HCT116 (cell line): Measurements from ENCODE around the gene XAGE2. TPM values are rescaled to one million over a fixed set of nuclear protein-coding genes. Genes with fewer than 3 reads are reported as not detected.

Experiments
- ATAC-seq: fragments of 200-7000 bp; cut with Tn5 transposase; 2 replicates; pipeline ENCODE4 v1.9.1; 2020; ENCODE audit warnings: mild to moderate bottlenecking, moderate library complexity
- BruUV-seq: library from RNA; stranded (reverse); fragments of 400-500 nt; replicated peaks from 2 replicates; lab custom pipeline; 2021; lab: Mats Ljungman, UMichigan
- CTCF ChIA-PET: fragments of 300-600 bp; sonication (Branson Sonifier 250); formaldehyde crosslinking; loops from one replicate; lab custom pipeline; 2021; ENCODE audit warnings: antibody characterized with exemption; lab: Charles Lee
- POLR2A ChIA-PET: fragments of 300-600, 350-600 bp; sonication (Branson Sonifier 250); formaldehyde crosslinking; loops from one replicate; lab custom pipeline; 2021; ENCODE audit warnings: antibody characterized with exemption; lab: Charles Lee
- RAD21 ChIA-PET, 2 experiments: fragments of 300-600 bp; sonication (Branson Sonifier 250); formaldehyde crosslinking; loops; one replicate each; lab custom pipeline; 2023; ENCODE audit warnings: low total read pairs in 2 of 2; ENCODE audit not compliant: uncharacterized antibody in 2 of 2, unreplicated experiment in 2 of 2, low non-redundant PET in 1 of 2; lab: Charles Lee
- DNase-seq: peaks from one replicate; pipeline ENCODE4 v3.0.0-alpha.2; 2010; ENCODE audit warnings: low read depth, low spot score
- H2AFZ ChIP-seq: fragments of 200-600 bp; shearing (Covaris generic), sonication (generic); 2 replicates; pipeline ENCODE4 v1.6.1; 2017; ENCODE audit warnings: low read depth, mixed run types, mixed read lengths, antibody characterized with exemption, low read length; ENCODE audit not compliant: poor library complexity, severe bottlenecking
- H3K27ac ChIP-seq: 2 replicates; pipeline ENCODE4 v1.5.1; 2012; ENCODE audit warnings: low read depth, low read length
- H3K27me3 ChIP-seq: fragments of 200-600 bp; sonication (generic); 2 replicates; pipeline ENCODE4 v1.6.1; 2016; ENCODE audit warnings: mixed run types, low read length, mixed read lengths; ENCODE audit not compliant: insufficient read depth
- H3K36me3 ChIP-seq, 2 experiments: fragments of 200-500 bp in 1 of 2; fragments of 200-600 bp in 1 of 2; sonication (Bioruptor generic) in 1 of 2; sonication (generic) in 1 of 2; 2 replicates each; pipeline versions ENCODE4 v1.5.1 to v1.6.1; 2014 to 2016; ENCODE audit warnings: low read length in 2 of 2, inconsistent platforms in 1 of 2, mixed read lengths in 1 of 2, mixed run types in 1 of 2; ENCODE audit not compliant: insufficient read depth in 2 of 2, control insufficient read depth in 1 of 2
- H3K4me1 ChIP-seq, 2 experiments: fragments of 200-600 bp in 1 of 2; sonication (generic) in 1 of 2; 2 replicates each; pipeline versions ENCODE4 v1.5.1 to v1.6.1; 2012 to 2017; ENCODE audit warnings: low read length in 2 of 2, inconsistent platforms in 1 of 2, mild to moderate bottlenecking in 1 of 2, mixed read lengths in 1 of 2, mixed run types in 1 of 2, moderate library complexity in 1 of 2; ENCODE audit not compliant: insufficient read depth in 2 of 2, control insufficient read depth in 1 of 2
- H3K4me2 ChIP-seq: fragments of 200-600 bp; sonication (generic); 2 replicates; pipeline ENCODE4 v1.6.1; 2017; ENCODE audit warnings: mixed run types, low read length, mixed read lengths
- H3K4me3 ChIP-seq, 2 experiments: fragments of 200-600 bp in 1 of 2; sonication (generic) in 1 of 2; replicated peaks in 1 of 2; 2 replicates each; pipeline ENCODE4 v1.5.1; 2011 to 2016; ENCODE audit warnings: low read length in 2 of 2, control low read depth in 1 of 2, low read depth in 1 of 2, mild to moderate bottlenecking in 1 of 2, mixed read lengths in 1 of 2, mixed run types in 1 of 2
- H3K79me2 ChIP-seq: fragments of 200-600 bp; sonication (generic); 2 replicates; pipeline ENCODE4 v1.6.1; 2017; ENCODE audit warnings: mild to moderate bottlenecking, mixed run types, low read length, moderate library complexity, mixed read lengths; ENCODE audit not compliant: insufficient read depth
- H3K9ac ChIP-seq: fragments of 200-600 bp; sonication (generic); 2 replicates; pipeline ENCODE4 v1.6.1; 2016; ENCODE audit warnings: low read length, mixed read lengths
- H3K9me2 ChIP-seq: fragments of 200-600 bp; sonication (generic), shearing (Covaris generic); 2 replicates; pipeline ENCODE4 v1.6.1; 2017; ENCODE audit warnings: mixed run types, mild to moderate bottlenecking, moderate library complexity; ENCODE audit not compliant: insufficient read depth
- H3K9me3 ChIP-seq, 2 experiments: fragments of 200-500 bp in 1 of 2; fragments of 200-600 bp in 1 of 2; sonication (Bioruptor generic) in 1 of 2; sonication (generic) in 1 of 2; 2 replicates each; pipeline ENCODE4 v1.6.1; 2014 to 2017; ENCODE audit warnings: low read length in 2 of 2, mixed read lengths in 2 of 2, inconsistent platforms in 1 of 2, low read depth in 1 of 2, mild to moderate bottlenecking in 1 of 2, mixed run types in 1 of 2, moderate library complexity in 1 of 2; ENCODE audit not compliant: control insufficient read depth in 1 of 2, insufficient read depth in 1 of 2
- H4K20me1 ChIP-seq: fragments of 200-600 bp; sonication (generic), shearing (Covaris generic); 2 replicates; pipeline ENCODE4 v1.6.1; 2017; ENCODE audit warnings: mixed run types, mild to moderate bottlenecking, moderate library complexity; ENCODE audit not compliant: insufficient read depth
- CBX3 ChIP-seq: IDR thresholded peaks from 2 replicates; pipeline ENCODE4 v1.6.1; 2012; ENCODE audit warnings: low read depth
- CEBPB ChIP-seq: IDR thresholded peaks from 2 replicates; pipeline ENCODE4 v1.6.1; 2012; ENCODE audit warnings: low read depth
- CTCF ChIP-seq, 3 experiments: fragments of 200-600 bp in 1 of 3; sonication (generic) in 1 of 3; IDR thresholded peaks in 2 of 3; conservative IDR thresholded peaks in 1 of 3; 2 replicates each; pipeline ENCODE4 v1.5.1; 2012 to 2017; ENCODE audit warnings: low read depth in 2 of 3, low read length in 2 of 3, antibody characterized with exemption in 1 of 3, borderline replicate concordance in 1 of 3, control low read depth in 1 of 3, mild to moderate bottlenecking in 1 of 3, mixed read lengths in 1 of 3, mixed run types in 1 of 3, moderate library complexity in 1 of 3; ENCODE audit not compliant: insufficient read depth in 1 of 3
- EGR1 ChIP-seq: IDR thresholded peaks from 2 replicates; pipeline ENCODE4 v1.6.1; 2012; ENCODE audit warnings: low read depth
- ELF1 ChIP-seq: IDR thresholded peaks from 2 replicates; pipeline ENCODE4 v1.6.1; 2012; ENCODE audit warnings: low read depth, borderline replicate concordance
- EZH2 ChIP-seq: fragments of 200-600 bp; sonication (generic); IDR thresholded peaks from 2 replicates; pipeline ENCODE4 v1.6.1; 2017; ENCODE audit warnings: antibody characterized with exemption, mixed run types
- EZH2phosphoT487 ChIP-seq: fragments of 200-600 bp; IDR thresholded peaks from 2 replicates; pipeline ENCODE4 v1.6.1; 2018; ENCODE audit warnings: antibody characterized with exemption, borderline replicate concordance
- FOSL1 ChIP-seq: IDR thresholded peaks from 2 replicates; pipeline ENCODE4 v1.6.1; 2012; ENCODE audit warnings: low read depth
- RAD21 ChIP-seq: IDR thresholded peaks from 2 replicates; pipeline ENCODE4 v1.6.1; 2012; ENCODE audit warnings: low read depth, mild to moderate bottlenecking
- REST ChIP-seq: IDR thresholded peaks from 2 replicates; pipeline ENCODE4 v1.6.1; 2012; ENCODE audit warnings: low read depth
- SIN3A ChIP-seq: IDR thresholded peaks from 2 replicates; pipeline ENCODE4 v1.6.1; 2012; ENCODE audit warnings: low read depth
- SP1 ChIP-seq: IDR thresholded peaks from 2 replicates; pipeline ENCODE4 v1.6.1; 2012; ENCODE audit warnings: low read depth
- TCF7L2 ChIP-seq: IDR thresholded peaks from 2 replicates; pipeline ENCODE4 v1.7.0; 2011; ENCODE audit warnings: borderline replicate concordance, inconsistent platforms; ENCODE audit not compliant: insufficient read depth, insufficient read length; ENCODE audit errors: extremely low read depth
- YY1 ChIP-seq: IDR thresholded peaks from 2 replicates; pipeline ENCODE4 v1.6.1; 2011; ENCODE audit warnings: low read length, low read depth, moderate library complexity, mild to moderate bottlenecking; ENCODE audit not compliant: insufficient replicate concordance; ENCODE audit errors: extremely low read depth
- ZFX ChIP-seq: fragments of 450-650 bp; IDR thresholded peaks from 2 replicates; pipeline ENCODE4 v1.6.1; 2017
- intact Hi-C: fragments of 100-400 bp; cut with micrococcal nuclease; formaldehyde crosslinking; loops from 2 replicates; pipeline ENCODE4 v1.10.0; 2022
- total RNA-seq: library from RNA; stranded (reverse); gene quantifications from one replicate; pipeline ENCODE4 v1.2.1, GENCODE V29; 2021; ENCODE audit not compliant: unreplicated experiment

The XAGE2 gene
- total RNA-seq, 1 experiment from 2014 or later, result not detected

- no peak for TF ChIP-seq REST
- no peak for TF ChIP-seq CEBPB
- no peak for TF ChIP-seq EZH2phosphoT487
- no peak for TF ChIP-seq RAD21
- no peak for TF ChIP-seq SIN3A
- no peak for TF ChIP-seq CBX3
- TF ChIP-seq FOSL1, result no peak
- TF ChIP-seq ELF1, result no peak
Observed at GRCh38 chrX:52380993-52381392, 12.2 kb downstream of the XAGE2 start (continued).

GRCh38 chrX:52410439-52411394 is 41.9 kb downstream of the XAGE2 start:
- intact Hi-C loops, result no loop called here
- no peaks in the 10 kb centered on the region for H3K4me1 ChIP-seq
- ChIA-PET CTCF (no interaction called here), POLR2A (no interaction called here), RAD21 (no interaction called here)
- H3K9ac ChIP-seq, result no peak overlapping the region
- no peaks in the 10 kb centered on the region for H3K9me3 ChIP-seq
- H3K27ac ChIP-seq, result no peak overlapping the region
- ATAC-seq, result no peak
- H4K20me1 ChIP-seq, result no peaks in the 10 kb centered on the region
- peaks cover 3% of the 10 kb centered on the region for H3K27me3 ChIP-seq
- H3K79me2 ChIP-seq, result no peaks in the 10 kb centered on the region
- no peak for DNase-seq
- no TSS peak for BruUV-seq
- no peaks in the 10 kb centered on the region for H3K36me3 ChIP-seq
- no peaks in the 10 kb centered on the region for H3K9me2 ChIP-seq
- no peak overlapping the region for H3K4me2 ChIP-seq
- H3K4me3 ChIP-seq, result no peak overlapping the region
- no peak overlapping the region for H2AFZ ChIP-seq
- TF ChIP-seq CTCF (IDR thresholded peaks at IDR 0.05 in 2 of 3, conservative IDR thresholded peaks at IDR 0.05 in 1 of 3; ENCODE audit: borderline replicate concordance in 1 of 3, insufficient read depth in 1 of 3, low read depth in 2 of 3, low read length in 2 of 3), result no peak
- TF ChIP-seq SIN3A, result no peak
- TF ChIP-seq ZFX, result no peak
- TF ChIP-seq EZH2, result no peak
- TF ChIP-seq RAD21, result no peak
- no peak for TF ChIP-seq YY1
- no peak for TF ChIP-seq REST
- no peak for TF ChIP-seq SP1
- no peak for TF ChIP-seq EGR1
- no peak for TF ChIP-seq CBX3
- no peak for TF ChIP-seq TCF7L2
